AG09309 (cell line): Measurements from ENCODE around the gene SLC45A2.

Source experiments
- DNase-seq: peaks from one replicate; pipeline ENCODE4 v3.0.0-alpha.2; 2010; ENCODE audit warnings: low read depth
- H3K4me3 ChIP-seq: 2 replicates; pipeline ENCODE4 v1.5.1; 2011; ENCODE audit warnings: mild to moderate bottlenecking, low read depth, low read length, moderate library complexity; ENCODE audit not compliant: control insufficient read depth
- CTCF ChIP-seq: IDR thresholded peaks from 2 replicates; pipeline ENCODE4 v1.5.1; 2011; ENCODE audit warnings: mild to moderate bottlenecking, low read depth, low read length, inconsistent platforms; ENCODE audit not compliant: insufficient read depth, control insufficient read depth; ENCODE audit errors: missing control alignments

SLC45A2 gene

DNA sequence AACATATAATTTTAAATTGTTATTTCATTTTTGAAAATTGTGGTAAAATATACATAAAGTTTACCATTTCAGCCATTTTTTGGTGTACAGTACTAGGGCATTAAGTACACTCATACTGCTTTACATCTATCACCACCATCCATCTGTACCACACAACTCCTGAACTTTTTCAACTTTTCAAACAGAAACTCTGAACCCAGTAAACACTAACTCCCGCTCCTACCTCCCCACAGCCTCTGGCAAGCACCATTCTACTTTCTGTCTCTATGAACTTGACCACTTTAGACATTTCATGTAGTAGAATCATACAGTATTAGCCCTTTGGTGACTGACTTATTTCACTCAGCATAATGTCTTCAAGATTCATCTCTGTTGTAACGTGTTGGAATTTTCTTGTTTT is 8.4 kb upstream of the SLC45A2 start:
- no peak overlapping the region for H3K4me3 ChIP-seq
- TF ChIP-seq CTCF, result no peak
- DNase-seq, result no peak

GRCh38 chr5:33985447-33985846 is 954 bp upstream of the SLC45A2 start:
- no peak overlapping the region for H3K4me3 ChIP-seq
- no peak for DNase-seq
- TF ChIP-seq CTCF, result no peak

DNA sequence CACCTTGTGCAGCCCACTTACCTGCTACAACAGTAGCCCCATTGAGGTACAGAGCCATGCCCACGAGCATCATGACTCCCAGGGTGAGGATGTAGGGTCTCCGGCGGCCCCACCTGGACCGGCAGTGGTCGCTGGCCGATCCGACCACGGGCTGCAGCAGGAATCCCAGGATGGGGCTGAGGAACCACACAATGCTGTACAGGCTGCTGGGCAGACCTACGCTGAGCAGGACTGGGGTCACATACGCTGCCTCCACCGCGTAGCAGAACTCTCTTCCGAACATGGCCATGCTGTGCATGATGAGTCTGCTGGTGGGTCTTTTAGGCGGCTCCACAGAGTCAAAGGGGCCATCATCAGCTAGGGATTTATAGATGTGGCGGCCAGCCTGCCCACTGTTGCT is 315 bp downstream of the SLC45A2 start:
- DNase-seq, result no peak
- no peak for TF ChIP-seq CTCF
- H3K4me3 ChIP-seq, result no peak overlapping the region

DNA sequence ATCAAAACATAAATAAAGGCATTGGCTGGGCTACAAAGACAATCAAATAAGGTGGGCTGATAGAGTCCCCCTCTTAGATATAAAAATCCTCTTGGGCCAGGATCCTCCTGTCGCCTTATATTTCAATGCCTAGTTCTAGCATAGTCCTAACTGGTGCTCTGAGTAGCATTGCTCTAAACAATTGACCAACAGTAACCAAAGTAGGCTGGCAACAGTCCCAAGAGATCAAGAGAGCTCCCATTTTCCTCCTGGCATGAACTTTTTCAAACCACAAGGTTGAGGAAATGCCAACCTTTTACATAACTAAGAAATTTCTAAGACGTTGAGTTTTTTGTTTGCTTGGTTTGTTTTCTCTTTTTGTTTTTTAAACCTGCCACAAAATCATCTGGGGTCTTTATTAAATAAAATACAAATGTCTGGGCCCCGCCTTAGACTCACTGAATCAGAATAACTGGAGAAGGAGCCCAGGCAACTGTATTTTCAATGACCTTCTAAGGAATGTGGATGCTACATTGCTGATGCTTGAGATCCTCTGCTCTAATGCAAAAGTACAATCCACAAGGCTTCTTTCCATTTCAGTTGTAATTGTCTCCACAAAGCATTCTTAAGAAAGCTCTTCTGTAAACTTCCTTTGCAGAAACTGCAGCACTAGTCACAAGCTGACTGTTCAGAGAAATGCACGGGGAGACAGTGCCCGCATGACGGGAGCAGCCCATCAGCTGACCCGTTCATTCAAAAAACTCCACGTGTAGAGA is 2.9 kb downstream of the SLC45A2 start:
- no peak overlapping the region for H3K4me3 ChIP-seq
- TF ChIP-seq CTCF, result no peak
- no peak for DNase-seq

- no peak overlapping the region for H3K4me3 ChIP-seq
- no peak for DNase-seq
- TF ChIP-seq CTCF, result no peak
Observed at GRCh38 chr5:33980030-33980429, 4.5 kb downstream of the SLC45A2 start.

GRCh38 chr5:33978306-33978705 is 6.2 kb downstream of the SLC45A2 start:
- H3K4me3 ChIP-seq, result no peak overlapping the region
- DNase-seq, result no peak
- TF ChIP-seq CTCF, result no peak
